Hematopoietic multipotent progenitor cell treated with erythropoietin and hydrocortisone succinate and interleukin-3 and kit ligand, for 15 days (in vitro differentiated cells): ENCODE measurements around the gene CHN1.

Source experiments
- DNase-seq: peaks from one replicate; pipeline ENCODE4 v3.0.0-alpha.2; 2015; ENCODE audit warnings: low spot score

CHN1 gene

DNA sequence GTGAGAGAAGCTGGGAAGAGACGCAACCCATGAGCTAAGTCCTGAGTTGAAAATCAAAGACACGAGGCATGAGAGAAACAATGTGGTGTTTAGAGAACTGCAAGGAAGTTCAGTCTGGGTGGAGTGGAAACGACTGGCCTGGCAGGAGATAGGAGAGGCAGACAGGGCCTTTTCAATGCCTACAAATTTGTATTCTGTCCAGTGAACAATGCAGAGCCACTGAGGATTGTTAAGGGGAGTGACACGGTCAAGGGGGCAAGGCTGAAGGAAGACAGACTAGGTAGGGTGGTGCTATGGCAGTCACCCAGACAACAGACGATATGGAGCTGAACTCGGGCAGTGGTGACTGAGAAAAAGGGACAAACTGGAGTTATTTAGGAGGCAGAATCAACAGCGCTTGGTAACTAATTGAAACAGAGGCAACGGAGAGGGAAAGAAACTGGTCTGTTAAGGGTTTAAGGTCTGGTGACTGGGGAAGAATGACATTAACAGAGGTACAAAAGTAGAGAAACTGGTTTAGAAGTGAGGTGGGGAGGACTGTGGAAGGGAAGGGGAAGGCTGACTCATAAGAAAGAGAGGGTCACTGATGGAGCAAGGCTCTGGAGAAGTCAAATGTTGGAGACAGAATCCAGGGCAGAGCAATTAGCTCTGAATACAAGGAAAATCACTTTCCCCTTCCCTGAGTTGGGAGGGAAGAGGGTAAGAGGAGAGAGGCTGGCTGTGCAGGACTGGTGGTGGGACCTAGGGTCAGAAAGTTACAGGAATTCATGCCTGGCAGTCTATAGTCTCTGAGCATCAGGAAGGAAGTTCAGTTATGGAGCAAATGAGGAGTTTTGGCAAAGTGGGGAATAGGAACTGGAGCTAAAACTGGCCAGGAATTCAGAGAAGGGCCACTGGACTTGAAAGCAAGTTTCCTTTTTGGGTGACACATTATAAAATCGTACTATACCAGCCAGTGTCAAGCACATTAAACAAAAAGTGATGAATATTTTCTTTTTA lies 177.5 kb downstream of the CHN1 start:
- DNase-seq, result no peak

DNA sequence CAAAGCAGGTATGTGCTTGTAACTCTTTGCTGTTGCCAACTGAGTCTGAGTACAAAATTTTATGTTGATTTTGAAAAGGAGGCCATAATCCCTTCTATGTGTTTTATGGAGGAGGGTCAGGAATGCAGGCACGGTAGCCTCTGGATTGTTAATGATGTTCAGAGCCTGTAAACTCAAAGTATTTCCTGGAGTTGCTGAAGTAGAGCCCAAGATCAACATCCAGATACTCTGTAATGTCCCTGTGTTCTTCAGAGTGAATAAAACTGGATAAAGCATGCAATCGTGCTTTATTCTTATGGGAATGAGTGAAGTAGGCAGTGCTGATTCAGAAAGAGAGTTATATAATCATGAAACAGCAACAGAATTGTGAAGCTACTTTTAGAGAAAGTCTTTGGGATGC lies 179.1 kb downstream of the CHN1 start:
- DNase-seq, result no peak

DNA sequence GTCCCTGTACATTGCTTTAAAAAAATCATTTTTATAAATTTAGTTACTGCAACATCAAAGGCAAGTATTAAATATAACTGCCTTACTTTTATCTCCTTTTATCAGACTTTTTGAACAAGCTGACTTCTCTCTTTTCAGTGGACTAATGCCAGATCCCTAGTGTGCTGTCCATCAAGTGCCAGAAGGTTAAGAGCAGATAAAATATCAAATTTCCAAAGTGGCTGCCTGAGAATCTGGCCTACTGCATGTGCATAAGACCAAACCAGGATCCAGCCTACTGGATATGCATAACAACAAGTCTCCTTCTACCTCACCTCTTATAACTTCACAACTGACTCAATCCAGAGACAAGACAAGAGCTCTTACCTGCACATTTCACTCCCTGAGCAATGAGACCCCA lies 181.1 kb downstream of the CHN1 start:
- no peak for DNase-seq

DNA sequence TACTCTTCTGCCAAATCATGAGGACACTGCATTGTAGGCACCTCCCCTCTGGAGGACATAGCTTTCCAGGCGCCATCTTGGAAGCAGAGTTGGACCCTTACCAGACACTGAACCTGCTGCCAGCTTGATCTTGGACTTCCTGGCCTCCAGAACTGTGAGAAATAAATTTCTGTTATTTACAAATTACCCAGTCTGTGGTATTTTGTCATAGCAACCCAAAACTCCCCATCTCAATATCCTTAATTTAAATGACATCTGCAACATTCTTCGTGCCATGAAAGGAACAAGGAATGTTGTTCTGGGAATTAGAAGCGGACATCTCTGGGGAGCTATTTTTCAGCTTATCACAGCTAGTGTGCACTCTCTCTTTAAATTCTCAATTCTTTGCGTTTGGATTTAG lies 183.6 kb downstream of the CHN1 start:
- DNase-seq, result no peak

DNA sequence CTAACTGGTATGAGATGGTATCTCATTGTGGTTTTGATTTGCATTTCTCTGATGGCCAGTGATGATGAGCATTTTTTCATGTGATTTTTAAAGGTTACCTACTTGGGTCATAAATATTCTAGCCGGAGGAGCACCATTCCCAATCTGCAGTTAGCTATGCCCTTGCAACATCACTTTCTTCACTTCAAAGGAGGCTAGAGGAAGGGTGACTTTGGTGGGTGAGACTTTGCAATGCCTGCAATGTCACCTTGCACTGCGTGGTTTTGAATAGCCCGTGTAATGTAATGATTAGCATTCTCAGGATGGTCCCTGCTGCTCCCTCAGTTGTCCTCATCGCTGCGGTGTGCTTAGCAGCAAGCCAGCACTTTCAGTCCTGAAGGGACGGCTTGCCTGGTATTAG lies 184.8 kb downstream of the CHN1 start:
- DNase-seq, result no peak

DNA sequence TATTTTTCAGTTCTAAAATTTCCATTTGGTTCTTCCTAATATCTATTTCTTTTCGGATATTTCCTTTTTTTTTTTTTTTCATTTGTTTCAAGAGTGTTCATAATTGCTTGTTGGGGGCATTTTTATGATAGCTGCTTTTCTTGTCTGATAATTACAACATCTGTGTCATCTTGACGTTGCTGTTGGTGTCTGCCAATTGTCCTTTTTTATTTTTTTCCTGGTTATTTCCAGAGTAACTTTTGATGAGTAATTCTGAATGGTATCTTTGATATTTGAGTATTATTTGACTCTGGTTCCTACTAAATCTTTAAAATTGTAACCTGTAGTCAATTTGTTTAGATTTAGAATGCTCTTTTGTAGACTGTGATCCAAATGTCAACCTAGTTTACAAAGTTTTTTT lies 189.7 kb downstream of the CHN1 start:
- DNase-seq, result no peak

DNA sequence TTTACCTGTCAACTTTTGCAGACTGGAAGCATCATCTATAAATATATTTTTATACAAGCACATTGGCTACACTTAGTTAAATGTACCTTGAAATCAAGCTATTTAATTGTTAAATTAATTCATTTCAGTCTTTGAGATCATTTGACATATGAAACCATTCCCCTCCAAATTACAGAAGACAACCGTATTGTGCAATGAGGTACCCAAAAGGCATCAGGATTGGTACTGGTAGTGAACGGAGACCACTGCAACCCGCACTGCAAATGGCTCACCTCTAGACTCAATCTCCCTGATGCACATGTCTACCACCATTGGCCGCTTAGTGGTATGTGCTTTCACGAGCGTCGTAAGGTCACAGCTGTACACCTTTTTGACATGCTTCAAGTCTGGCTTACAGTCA lies 193.1 kb downstream of the CHN1 start:
- DNase-seq, result no peak

DNA sequence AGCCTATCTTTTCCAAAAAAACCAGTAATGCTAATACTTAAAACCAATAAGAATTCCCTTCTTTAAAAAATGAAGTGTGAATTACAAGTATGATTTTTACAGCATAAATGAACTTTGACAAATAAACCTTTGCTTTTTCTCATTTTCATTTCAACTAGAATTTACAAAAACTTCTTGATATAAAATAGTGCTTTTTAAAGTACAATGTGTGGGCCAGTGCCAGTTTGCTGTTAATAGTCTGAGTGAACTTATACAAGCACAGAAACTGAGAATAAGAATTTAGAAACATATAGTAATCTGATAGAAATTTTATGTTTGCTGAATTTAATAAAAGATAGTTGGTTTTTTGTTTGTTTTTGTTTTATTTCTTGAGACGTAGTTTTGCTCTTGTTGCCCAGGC lies 197.2 kb downstream of the CHN1 start:
- no peak for DNase-seq

DNA sequence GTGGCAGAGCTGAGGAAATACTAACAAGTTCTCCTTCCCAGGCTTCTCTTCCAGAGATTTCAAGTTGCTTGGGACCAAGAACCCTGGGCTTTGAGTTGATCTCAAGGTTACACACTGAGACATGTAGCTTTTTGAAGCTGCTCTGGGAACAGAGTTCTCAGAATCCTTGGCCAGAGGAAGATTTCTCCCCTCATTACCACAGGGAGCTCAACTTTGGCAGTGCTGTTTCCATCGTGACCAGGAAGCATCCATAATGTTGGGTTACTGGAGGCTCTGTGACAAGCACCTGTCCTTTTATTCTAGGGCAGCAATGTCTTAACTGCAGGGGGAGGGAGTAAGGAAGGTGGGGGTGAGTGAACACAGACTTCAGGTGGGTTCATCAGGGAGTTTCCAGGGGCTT lies 199.4 kb downstream of the CHN1 start:
- DNase-seq, result no peak

DNA sequence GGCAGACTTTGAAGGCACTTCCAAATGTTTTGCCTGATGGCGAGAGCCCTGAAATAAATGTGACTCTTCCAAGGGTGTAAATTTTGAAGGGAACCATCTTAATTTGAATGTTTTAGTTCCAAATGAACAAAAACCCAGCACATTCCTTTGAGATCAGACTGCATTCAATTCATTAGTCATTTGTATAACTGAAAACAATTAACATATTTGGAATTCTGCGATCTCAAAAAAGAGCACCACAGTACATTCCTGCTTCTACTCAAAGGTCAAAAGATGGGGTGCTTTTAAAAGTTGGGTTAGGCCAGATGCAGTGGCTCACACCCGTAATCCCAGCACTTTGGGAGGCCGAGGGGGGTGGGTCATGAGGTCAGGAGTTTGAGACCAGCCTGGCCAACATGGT lies 202.7 kb downstream of the CHN1 start:
- DNase-seq, result no peak

DNA sequence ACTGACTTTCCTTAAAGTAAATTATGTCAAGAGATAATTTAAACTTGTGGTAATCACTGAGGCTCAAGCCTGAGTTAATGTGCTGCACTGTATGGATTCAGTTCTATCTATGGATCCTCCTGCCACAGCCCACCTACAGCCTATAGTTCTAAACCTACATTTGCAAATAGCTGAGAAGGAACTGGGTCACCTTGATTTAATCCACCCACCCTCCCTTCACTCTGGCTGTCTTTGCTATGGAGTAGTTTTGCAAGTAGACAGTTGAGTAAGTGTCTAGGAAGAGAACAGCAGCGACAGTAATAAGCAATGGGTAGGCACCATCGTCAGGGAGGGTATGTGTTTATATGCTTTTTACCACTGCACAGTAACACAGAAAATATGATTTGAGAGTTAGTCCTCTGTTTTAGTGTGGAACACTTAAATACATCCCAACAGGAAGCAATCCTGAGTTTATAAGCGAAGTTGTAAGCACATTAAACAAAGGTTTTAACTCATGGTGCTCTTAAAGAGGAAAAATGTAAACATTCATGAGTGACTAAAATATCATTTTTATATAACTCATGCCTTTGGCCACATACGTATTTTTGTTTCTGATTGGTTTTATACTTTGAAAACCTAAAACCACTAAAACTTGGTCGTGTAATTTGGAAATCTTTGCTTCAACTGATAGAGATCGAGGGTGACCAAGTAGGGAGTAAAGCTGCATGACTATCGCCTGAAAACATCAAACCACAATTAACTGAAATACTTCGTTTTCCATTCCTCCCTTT lies 204.6 kb downstream of the CHN1 start:
- no peak for DNase-seq

DNA sequence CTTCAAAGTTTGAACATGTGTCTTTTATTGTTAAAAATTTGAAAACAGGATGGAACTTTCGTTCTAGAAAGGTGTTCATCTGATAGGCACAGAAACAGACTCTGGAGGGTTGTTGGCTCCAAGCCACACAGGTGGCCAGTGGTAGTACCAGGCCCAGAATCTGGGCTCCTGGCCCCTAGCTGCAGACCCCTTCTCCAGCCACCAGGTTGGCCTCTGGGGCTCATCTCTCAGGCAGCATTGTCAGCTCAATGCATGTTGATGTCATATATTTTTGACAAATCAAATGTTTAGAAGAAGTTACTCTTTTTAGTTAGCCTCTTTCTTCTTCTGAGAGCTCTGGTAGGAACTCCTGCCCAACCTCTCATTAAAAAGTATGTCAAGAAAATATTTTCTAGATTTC lies 206.4 kb downstream of the CHN1 start:
- DNase-seq, result no peak

DNA sequence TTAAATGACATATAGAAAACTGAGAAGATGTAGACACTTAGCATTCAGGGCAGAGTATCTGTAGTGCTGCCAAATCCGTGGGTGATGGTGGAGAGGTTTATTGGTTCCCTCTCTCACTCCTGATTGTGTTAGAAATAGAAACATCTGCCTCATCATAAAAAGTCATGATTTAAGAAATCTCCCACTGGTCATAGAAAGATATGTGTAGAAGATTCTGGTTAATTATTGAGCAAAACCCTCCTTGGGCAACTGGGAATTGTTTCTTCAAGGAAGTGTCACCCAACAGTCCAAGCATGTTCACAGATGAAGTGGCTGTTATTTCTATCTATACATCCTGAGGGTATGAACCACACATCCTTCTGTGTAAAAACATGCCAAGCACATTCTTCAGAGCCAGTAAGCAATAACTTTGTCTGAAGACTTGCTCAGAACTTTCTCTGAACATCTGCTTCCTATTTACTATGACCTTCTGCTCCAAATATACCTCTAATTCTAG lies 207.4 kb downstream of the CHN1 start:
- DNase-seq, result no peak

DNA sequence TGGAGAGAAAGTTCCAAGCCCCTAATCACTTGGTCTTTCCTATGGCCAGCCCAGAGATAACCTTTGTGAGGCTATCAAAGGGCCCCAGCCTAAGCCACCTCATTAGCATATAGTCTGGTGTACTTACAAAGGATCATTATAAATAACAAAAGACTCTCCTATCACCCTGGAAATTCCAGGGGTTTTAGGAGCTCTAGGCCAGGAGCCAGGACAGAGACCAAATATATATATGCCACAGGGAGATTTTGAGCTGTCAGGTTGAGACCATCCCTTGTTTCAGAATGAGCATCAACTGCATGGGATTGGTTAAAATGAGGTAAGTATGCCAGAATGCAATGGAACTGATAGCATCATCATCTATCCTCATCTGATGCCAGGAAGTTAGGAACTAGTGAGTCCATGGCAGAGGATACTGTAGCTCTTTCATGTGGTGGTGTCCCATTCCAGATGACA lies 208.8 kb downstream of the CHN1 start:
- DNase-seq, result no peak

DNA sequence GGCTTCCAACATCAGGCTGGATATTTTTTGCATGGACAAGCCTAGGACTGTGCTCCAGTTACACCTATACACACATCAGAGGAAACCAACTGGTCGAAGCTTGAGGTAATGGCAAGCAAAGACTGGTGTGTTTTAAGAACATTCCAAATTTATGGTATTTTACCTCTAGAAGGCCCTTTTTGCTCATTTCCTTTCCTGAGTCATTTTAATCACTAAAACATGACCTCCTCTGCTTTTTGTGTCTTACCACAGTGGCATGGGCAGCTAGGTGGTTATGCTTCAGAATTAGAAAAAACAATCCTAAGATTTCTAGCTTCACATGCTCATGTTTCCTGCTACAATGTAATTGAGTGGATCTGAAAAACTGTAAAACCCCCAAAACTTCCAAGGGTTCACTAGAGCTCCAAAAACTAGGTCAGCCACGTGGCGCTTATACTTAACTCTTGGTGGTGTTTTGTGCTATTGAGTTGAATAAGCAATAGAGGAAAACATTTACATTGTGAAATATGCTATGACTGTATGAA lies 210.3 kb downstream of the CHN1 start:
- DNase-seq, result no peak

DNA sequence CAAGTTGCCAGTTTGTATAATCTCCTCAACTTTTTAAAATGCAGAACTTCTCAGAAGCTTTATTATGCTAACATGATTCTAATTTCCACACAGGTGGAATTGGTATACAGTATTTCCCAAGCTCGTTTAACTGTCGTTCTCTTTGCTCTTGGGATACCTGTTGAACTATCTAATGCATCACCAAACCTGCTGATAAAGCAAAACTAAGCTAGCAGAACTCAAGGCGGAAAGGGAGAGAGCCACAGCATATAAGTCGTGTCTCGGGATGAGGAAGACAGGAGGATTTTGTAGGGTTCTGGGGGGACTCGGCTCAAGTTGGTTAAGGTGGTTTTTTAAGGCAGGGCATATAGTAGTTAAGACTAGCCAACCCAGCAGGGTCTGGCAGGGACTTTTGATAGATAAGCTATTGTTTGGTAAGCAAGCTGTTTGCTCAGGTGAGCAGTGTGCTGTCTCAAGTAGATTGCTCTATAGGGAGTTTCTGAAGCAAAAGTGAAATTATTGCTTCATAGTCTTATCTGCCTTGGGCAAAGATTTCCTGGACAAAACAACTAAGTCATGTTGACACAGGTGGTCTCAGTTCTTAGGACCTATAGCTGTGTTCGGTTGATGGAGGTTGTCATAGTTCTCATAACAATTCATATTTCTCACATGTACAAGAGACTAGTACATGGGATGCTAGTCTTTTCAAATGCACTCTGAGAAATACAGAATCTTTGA lies 212.7 kb downstream of the CHN1 start:
- DNase-seq, result no peak

DNA sequence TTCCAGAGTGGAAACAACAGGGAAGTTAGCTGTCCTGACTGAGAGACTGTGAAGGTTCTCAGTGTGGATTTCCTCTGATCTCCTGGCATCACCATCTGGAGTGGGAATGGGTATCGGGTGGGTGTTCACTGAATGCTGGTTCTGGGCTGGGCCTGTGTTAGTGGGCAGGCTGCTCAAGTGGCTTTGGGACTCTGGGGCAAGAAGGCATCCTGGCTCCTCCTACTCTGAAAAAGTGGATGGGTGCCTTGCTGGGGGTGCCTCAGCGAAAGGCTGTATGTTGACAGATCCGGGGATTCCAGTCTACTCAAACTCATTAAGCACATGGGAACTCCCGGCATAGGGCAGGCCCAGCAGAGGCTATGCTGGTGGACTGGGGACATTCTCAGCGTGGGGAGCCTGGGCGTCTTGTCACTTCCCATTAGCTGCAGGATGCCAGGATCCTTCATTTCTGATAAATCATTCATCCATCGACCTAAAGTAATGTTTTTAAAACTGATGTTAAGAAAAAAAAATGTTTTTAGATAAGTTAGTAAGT lies 213.4 kb downstream of the CHN1 start:
- DNase-seq, result no peak

DNA sequence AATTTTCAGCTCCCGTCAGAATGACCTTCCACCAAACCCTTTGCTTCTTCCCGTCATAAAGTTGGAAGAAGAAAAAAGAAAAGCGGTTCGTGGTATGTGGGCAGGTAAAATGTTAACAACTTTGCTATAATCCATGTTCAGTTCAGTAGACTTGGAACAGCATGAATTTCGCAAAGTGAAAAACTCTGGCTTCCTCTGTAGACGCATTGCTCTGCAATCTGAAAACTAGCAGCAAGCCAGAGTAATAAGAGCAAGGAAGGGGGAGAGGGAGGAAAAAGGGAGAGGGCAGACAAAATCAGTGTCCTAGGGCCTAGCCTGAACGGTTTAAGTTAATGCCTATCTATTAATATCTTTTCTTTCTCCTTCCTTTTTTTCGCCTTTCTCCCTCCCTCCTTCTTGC lies 214.2 kb downstream of the CHN1 start:
- DNase-seq, result no peak

DNA sequence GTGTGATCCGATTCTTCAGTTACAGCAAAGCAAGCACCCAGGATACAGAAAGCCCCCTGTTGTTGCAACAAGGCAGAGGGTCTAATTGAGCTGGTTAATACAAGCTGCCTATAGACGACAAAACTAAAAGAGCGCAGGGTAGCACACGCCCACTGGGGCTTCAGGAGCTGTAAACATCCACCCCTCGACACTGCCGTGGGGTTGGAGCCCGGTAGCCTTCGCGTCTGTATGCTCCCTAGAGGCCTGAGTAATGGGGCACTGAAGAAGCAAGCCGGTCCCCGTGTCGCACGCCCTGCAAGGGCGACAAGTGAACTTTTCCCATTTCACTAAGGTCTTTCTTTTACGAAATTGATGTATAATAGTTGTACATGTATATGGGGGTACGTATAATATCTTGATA lies 216.2 kb downstream of the CHN1 start:
- no peak for DNase-seq

DNA sequence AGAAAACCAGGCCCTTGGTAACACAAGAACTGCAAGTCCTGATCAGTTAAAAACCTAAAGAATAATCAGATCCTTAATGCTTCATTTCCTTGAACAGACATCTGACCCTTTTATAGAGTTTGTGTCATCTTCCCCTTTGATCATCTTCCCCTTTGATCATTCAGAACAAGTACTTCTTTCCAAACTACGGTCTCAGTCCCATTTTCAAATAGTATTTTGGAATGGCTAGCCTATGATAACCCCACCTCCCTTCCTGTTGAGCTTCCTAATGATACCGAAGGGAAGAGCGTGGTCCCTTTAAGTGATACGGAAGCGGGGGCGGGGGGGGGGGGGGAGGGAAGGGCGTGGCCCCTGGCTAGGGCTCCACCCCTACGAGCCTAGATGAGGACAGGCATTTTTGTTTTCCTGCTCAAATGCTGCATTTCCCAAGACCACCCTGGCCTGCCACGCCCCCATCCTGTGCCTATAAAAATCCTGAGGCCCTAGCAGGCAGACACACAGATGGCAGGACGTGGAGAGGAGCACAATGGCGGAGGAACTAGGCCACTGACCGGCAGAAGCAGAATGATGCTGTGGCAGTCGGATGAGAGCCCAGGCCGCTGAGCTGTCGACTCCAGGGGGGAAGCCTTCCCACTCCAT lies 216.8 kb downstream of the CHN1 start:
- DNase-seq, result no peak

DNA sequence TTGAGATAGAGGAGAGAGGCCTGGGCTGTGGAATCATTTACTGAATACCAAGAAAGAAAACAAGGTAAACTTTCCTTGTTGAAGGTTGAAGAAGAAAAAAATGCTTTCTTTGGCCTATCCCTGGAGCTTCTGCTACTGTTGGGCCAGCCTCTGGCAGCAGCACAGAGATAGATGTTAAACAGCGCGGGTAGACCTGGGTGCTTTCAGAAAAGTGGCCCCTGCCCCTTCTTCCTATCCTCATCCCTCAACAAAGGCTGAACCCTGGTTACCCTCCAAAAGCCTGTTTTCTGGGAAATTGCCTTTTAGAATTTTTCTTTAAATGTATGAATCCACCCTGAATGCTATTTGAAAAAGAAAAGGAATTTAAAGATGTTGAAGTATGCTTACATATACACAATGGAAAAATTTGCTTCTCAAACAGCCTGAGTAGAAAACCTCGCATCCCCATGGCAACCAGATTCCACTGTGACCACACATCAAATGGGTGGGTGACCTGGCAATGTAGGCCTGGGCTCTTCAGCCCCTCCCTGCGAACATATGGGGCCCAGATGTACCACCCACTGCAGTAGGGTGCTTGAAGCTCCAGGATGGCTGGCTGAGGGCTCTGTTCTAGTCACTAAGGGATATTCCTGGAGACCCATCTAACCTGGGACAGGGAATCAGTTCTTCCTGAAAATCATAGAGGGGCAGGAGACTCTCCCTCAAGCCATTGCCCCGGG lies 217.5 kb downstream of the CHN1 start:
- DNase-seq, result no peak
